GM18907 (cell line): Measurements from ENCODE around the gene HAGH.

Experiments
- ATAC-seq: cut with Tn5 transposase; IDR thresholded peaks from one replicate; pipeline ENCODE4 v1.9.1; 2021; ENCODE audit warnings: mild to moderate bottlenecking, moderate library complexity; ENCODE audit not compliant: unreplicated experiment

HAGH gene

DNA sequence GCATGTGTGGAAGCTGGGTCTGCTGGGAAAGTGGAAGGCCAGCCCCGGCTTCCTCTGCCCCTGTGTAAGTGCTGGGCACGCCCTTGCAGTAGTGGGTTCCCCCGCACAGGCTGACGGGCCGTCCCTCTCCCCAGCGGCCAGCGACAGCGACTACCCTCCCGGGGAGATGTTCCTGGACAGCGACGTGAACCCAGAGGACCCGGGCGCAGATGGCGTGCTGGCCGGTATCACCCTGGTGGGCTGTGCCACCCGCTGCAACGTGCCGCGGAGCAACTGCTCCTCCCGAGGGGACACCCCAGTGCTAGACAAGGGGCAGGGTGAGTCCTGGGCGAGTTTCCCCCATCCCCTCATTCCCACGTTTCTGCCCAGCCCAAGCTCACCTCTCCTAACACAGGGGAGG, 60.8 kb downstream of the HAGH start:
- no peak for ATAC-seq

- no peak for ATAC-seq
These were observed 61.7 kb downstream of the HAGH start for GRCh38 chr16:1764971-1765370.

DNA sequence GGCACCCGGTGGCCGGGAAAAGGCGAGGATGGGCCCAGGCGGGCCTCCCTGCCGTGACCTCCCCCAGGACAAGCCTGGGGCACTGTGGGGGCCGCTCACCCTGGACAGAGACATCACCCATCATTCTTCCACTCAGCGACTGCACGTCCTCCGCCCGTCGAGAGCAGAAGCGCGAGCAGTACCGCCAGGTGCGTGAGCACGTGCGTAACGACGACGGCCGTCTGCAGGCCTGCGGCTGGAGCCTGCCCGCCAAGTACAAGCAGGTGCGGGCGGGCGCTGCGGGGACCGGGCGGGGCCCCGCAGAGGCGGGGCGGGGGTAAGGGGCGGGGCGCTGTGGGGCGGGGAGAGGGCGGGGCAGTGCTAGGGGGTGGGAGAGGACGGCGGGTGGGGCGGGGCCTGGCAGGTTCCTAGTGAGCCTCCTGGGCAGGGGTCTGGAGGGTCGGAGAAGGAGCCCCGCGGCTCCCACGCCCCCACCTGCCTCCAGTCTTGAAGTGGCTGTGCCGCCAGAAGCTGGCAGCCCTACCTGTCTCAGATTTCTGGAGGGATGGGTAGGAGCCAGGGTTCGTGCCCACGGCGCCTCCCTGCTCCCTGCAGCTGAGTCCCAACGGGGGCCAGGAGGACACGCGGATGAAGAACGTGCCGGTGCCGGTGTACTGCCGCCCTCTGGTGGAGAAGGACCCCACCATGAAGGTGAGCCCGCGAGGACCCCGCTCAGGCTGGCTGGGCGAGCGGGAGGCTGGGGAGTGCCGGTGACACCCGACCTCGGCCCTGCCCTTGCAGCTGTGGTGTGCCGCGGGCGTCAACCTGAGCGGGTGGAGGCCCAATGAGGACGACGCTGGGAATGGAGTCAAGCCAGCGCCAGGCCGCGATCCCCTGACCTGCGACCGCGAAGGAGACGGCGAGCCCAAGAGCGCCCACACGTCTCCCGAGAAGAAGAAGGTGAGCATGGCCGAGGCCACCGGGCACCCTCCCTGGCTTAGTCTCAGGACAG, 62.8 kb downstream of the HAGH start:
- ATAC-seq, result no peak

GRCh38 chr16:1762879-1763520, 63.6 kb downstream of the HAGH start:
- no peak for ATAC-seq

DNA sequence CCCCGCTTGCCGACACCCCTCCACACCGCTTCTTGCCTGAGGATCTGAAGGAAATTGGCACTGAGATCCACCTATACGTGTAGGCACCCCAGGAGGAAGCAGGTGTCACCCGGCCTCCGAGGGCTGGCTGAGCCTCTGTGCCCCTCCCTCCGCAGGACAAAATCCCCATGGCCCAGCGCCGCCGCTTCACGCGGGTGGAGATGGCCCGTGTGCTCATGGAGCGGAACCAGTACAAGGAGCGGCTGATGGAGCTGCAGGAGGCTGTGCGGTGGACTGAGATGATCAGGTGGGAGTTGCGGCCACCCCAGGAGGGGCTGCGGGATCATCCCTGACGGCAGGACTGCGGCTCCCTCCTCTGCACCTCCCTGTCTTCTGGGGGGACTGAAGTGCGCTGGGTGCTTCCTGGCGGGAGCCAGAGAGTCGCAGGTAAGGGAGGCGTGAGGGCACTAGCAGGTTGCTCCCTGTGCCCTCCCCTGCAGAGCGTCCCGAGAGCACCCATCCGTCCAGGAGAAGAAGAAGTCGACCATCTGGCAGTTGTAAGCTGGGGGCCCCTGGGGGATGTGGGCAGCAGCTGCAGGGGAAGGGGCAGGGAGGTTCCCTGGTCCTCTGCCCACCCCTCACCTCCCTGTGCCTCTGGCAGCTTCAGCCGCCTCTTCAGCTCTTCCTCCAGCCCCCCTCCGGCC, 64.3 kb downstream of the HAGH start:
- ATAC-seq, result no peak

GRCh38 chr16:1761751-1762150, 64.9 kb downstream of the HAGH start:
- no peak for ATAC-seq

DNA sequence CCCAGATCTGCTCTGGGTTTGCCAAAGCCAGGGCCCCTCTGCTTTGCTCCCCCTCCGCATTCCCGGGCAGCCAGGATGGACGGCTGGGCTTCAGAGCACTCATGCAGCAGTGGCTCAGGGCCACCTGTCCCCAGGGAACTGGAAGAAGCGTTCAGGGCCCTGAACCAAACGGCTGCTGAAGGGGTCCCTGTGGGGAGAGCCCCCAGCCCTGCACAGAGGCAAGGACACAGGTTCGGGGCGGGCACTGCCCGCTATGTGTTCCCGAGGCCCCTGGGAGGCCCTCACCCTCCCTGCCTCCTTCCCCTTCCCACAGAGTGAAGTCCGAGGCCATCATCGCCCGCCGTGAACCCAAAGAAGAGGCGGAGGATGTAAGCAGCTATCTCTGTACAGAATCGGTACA, 65.7 kb downstream of the HAGH start:
- ATAC-seq, result no peak

DNA sequence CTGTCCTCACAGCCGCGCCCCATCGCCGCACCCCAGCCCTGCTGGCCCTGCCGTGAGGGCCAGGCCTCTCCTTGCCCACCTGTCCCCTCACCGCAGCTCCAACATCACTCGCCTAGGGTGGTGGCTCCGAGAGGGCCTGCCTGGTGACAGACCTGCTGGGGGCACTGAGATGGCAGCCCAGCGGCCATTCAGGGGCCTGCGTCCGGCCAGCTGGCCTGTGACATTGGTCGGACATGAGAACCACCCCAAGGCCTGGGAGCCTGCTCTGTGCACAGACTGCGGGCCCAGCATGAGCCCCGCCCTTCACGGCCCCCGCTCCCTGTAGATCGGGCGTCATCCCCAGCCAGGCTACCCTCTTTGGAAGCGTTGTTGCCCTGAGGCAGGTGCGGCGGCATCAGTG, 67.1 kb downstream of the HAGH start:
- no peak for ATAC-seq

GRCh38 chr16:1758923-1759322, 67.7 kb downstream of the HAGH start:
- ATAC-seq, result no peak

DNA sequence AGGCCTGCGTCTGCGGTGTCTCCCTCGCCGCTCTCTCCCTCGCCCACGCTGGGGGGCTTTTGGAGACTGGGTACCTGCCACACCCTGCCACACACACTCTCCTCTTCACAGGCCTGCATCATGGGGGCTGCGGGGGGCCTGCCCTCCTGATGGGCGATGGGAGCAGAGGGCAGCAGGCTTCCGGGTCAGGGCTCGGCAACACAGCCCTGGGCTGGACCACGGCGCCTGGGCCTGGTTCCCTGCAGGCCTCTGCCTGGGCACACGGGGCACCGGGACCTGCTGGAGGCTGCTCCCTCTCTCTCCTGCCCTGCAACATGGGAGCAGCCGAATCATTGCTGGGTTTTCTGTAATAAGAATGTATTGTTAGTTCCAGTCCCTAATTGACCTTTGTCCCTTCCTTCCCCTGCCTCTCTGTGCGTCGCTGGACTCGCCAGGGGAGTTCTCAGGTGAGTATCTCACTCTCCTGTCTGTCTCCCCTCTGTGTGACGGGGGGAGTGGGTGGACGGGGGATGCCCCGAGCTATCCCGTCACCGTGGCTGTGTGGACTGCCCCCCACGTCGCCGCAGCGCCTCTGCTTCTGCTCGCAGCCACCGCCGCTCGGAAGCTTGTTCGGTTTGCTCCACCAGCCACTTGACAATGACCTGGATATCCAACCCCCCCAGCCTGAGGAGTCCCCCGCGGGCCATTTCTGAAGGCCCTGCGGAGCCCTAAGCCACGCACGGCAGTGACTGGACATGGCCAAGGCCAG, 68.7 kb downstream of the HAGH start:
- no peak for ATAC-seq
